ENCODE data around the gene TRIM26.

Gene TRIM26

DNA sequence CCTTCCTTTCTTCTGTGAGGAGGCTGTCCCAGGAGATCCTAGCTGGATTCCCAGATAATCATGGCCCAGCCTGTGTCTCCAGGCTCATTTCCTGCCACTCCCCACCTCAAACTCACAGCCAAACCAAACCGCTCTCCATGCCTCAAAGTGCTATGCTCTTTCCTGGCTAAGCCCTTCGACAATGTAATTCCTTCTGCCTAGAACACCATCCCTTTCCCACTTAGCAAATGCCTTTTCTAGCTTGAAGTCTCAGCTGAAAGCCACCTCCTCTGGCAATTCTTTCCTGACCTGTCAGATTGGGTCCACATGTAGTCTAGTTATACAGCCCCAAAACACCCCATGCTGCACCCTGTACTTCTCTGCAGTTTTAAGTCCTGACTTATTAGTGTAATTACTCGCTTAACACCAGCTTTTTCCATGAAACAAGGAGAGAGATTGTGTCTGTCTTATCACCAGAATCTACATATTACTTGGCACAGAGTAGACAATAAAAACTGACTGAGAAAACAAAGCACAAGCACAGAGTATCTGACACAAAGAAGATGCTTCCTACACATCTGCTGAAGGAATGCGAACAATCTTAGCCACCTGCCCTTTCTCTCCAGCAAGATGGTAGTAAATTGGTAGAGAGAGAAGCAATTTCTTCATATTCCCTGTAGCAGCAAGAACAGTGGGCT is 5.4 kb downstream of the TRIM26 start:
- Histone ChIP-seq H3K9ac (ENCODE audit: insufficient read length, low read depth) (no peak overlapping the region), H3K4me3 (ENCODE audit: insufficient read length, low read depth) (no peak overlapping the region), H3K27me3 (ENCODE audit: insufficient read depth, insufficient read length) (no peaks in the 10 kb centered on the region), H3K36me3 (ENCODE audit: insufficient read depth, insufficient read length, low read length) (peaks cover 10% of the 10 kb centered on the region), H3K4me1 (ENCODE audit: insufficient read depth, insufficient read length) (peaks cover 9% of the 10 kb centered on the region), H3K9me3 (ENCODE audit: insufficient read depth, low read length) (no peaks in the 10 kb centered on the region)
- no peak for DNase-seq (ENCODE audit: low read depth, low spot score)
- TF ChIP-seq YY1 (IDR thresholded peaks at IDR 0.05; ENCODE audit: insufficient read depth, insufficient read length), result no peak
- no peak for TF ChIP-seq ZNF274 (IDR thresholded peaks at IDR 0.05; ENCODE audit: low read depth, low read length)

DNA sequence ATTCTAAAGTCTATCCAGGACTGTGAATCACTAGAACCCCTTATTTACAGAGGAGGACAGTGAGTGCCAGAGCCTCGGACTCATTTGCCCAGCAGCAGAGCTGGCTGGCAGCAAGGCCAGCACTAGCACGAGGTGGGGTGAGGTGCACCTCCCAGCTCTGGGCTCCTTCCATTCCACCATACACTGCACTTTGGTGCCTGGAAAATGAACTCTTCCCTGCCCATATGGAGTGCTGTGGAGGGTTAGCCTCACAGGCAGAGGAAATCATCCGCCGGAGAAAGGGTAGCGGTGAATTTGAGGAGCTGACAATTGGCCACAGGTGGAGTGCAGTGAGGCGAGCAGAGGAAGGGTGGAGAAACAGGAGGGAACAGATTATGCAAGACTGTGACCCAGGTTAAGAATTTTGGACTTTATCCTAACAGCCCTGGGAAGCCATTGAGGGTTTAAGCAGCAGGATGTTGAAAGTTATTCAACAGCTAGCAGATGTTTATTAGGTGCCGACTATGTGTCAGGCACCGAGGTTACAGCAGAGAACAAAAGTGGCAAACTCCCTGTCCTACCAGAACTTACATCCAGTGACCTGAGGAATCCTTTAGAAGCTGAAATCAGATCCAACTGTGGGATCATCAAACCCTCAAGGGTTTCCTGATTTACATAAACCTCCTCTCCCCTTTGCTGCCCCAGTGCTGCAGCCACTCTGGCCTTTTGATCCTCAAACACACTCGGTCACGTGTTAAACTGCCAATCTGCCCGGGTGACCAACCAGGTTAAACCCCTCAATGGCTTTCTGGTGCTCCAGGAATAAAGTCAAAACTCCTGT is 6.2 kb downstream of the TRIM26 start:
- Histone ChIP-seq H3K9me3 (ENCODE audit: insufficient read depth, low read length) (no peaks in the 10 kb centered on the region), H3K4me3 (ENCODE audit: insufficient read length, low read depth) (no peak overlapping the region), H3K27me3 (ENCODE audit: insufficient read depth, insufficient read length) (no peaks in the 10 kb centered on the region), H3K36me3 (ENCODE audit: insufficient read depth, insufficient read length, low read length) (peaks cover 10% of the 10 kb centered on the region), H3K4me1 (ENCODE audit: insufficient read depth, insufficient read length) (peaks cover 9% of the 10 kb centered on the region), H3K9ac (ENCODE audit: insufficient read length, low read depth) (no peak overlapping the region)
- DNase-seq (ENCODE audit: low read depth, low spot score), result no peak
- TF ChIP-seq ZNF274 (IDR thresholded peaks at IDR 0.05; ENCODE audit: low read depth, low read length) (no peak), SUZ12 (IDR thresholded peaks at IDR 0.05; ENCODE audit: extremely low read depth, insufficient read depth, insufficient read length) (no peak), YY1 (IDR thresholded peaks at IDR 0.05; ENCODE audit: insufficient read depth, insufficient read length) (no peak)

DNA sequence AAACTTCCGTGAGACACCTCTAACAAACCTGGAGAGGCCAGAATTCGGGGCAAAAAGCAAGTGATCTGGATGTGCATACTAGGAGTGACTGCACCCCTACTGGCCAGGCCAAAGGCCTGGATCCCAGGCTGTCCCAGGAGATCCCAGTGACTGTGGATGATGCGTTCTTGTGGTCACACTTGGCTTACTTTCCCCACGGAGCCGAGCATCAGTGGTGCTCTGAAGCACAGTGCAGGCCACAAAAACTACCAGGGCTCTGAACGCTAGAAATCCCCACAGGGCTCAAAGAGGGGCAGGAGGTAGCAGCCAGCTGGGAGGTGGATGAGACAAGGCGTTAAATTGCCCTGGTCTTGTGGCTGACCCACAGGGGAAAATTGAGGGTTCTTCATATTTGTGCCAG is 7.1 kb downstream of the TRIM26 start:
- TF ChIP-seq ZNF274 (IDR thresholded peaks at IDR 0.05; ENCODE audit: low read depth, low read length) (no peak), YY1 (IDR thresholded peaks at IDR 0.05; ENCODE audit: insufficient read depth, insufficient read length) (no peak), SUZ12 (IDR thresholded peaks at IDR 0.05; ENCODE audit: extremely low read depth, insufficient read depth, insufficient read length) (no peak)
- no peak for DNase-seq (ENCODE audit: low read depth, low spot score)
- Histone ChIP-seq H3K4me3 (ENCODE audit: insufficient read length, low read depth) (no peak overlapping the region), H3K36me3 (ENCODE audit: insufficient read depth, insufficient read length, low read length) (peaks cover 8% of the 10 kb centered on the region), H3K9ac (ENCODE audit: insufficient read length, low read depth) (no peak overlapping the region), H3K9me3 (ENCODE audit: insufficient read depth, low read length) (no peaks in the 10 kb centered on the region), H3K4me1 (ENCODE audit: insufficient read depth, insufficient read length) (peaks cover 9% of the 10 kb centered on the region), H3K27me3 (ENCODE audit: insufficient read depth, insufficient read length) (no peaks in the 10 kb centered on the region)

DNA sequence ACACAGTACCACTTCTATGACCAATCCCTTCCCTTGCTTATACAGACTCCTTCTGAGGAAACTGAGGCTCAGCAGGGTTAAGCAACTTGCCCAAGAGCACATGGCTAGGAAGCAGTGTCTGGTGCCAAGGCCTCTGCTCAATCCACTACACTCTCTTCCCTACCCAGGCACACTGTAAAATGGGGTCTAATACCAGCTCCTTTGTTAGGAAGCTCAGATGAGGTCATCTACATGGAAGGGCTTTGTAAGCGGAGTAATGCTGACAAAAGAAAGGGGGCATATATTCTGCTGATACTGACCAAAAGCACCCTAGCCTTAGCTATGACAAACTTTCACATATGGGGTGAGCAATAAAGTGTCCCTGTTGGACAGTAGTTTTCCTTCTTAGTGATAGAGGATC is 9.1 kb downstream of the TRIM26 start:
- Histone ChIP-seq H3K27me3 (ENCODE audit: insufficient read depth, insufficient read length) (no peaks in the 10 kb centered on the region), H3K4me1 (ENCODE audit: insufficient read depth, insufficient read length) (peaks cover 9% of the 10 kb centered on the region), H3K9ac (ENCODE audit: insufficient read length, low read depth) (no peak overlapping the region), H3K4me3 (ENCODE audit: insufficient read length, low read depth) (no peak overlapping the region), H3K36me3 (ENCODE audit: insufficient read depth, insufficient read length, low read length) (peaks cover 20% of the 10 kb centered on the region), H3K9me3 (ENCODE audit: insufficient read depth, low read length) (no peaks in the 10 kb centered on the region)
- no peak for TF ChIP-seq SUZ12 (IDR thresholded peaks at IDR 0.05; ENCODE audit: extremely low read depth, insufficient read depth, insufficient read length)
- no peak for DNase-seq (ENCODE audit: low read depth, low spot score)

DNA sequence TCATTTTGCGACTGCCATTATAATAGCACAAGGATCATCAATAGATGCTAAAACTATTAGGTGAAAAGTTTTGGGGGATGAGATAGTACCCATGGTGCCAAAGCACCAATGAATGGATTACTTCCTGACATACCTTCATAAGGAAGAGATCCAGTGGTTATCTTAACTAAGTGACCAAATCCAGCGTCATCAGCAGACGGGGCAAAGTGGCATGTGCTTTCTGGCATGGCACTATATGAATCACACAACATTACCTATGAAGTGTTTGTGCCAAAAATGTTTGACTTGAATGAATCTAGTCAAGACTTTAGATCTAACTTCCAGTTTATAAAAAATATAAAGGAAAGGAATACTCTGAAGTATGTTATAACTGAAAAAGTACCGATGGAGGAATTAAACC is 10.8 kb downstream of the TRIM26 start:
- TF ChIP-seq ZNF274 (IDR thresholded peaks at IDR 0.05; ENCODE audit: low read depth, low read length) (no peak), SUZ12 (IDR thresholded peaks at IDR 0.05; ENCODE audit: extremely low read depth, insufficient read depth, insufficient read length) (no peak), YY1 (IDR thresholded peaks at IDR 0.05; ENCODE audit: insufficient read depth, insufficient read length) (no peak)
- DNase-seq (ENCODE audit: low read depth, low spot score), result no peak
- H3K27me3 ChIP-seq (ENCODE audit: insufficient read depth, insufficient read length), result no peaks in the 10 kb centered on the region
- H3K4me1 ChIP-seq (ENCODE audit: insufficient read depth, insufficient read length), result no peaks in the 10 kb centered on the region
- no peak overlapping the region for H3K9ac ChIP-seq (ENCODE audit: insufficient read length, low read depth)
- H3K4me3 ChIP-seq (ENCODE audit: insufficient read length, low read depth), result no peak overlapping the region
- H3K9me3 ChIP-seq (ENCODE audit: insufficient read depth, low read length), result no peaks in the 10 kb centered on the region
- peaks cover 33% of the 10 kb centered on the region for H3K36me3 ChIP-seq (ENCODE audit: insufficient read depth, insufficient read length, low read length)

DNA sequence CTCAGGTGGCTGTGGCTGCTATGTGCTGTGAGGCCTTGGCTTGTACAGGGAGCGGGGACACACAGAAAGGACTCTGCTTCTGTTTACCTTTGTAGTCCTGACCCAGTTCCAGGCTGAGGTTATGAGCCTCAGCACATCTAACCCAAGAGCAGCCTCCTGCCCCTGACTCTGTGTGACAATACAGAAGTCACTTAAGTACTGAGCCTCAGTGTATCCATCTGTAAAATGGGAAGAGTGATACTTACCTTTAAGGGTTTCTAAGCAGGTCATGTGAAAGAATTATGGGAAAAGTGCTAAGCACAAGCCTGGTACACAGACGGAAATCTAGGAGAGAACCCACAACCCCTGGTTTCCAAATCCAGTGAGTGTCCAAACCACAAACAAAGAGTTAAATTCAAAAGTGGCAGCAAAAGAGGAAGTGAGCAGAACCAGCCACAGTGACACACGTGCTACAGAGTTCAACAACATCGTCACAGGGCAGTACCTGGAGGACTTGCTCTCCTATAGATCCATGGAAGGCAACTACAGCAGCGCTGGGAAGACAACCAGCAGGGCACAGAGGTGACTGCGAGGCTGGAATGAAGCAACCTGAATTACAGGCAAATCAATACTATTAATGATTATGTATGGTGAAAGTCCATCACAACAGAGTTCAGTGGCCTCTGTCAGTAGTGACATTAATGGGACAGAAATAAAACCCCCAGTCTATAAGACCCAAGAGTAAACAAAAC is 12.5 kb downstream of the TRIM26 start:
- no peak for DNase-seq (ENCODE audit: low read depth, low spot score)
- TF ChIP-seq YY1 (IDR thresholded peaks at IDR 0.05; ENCODE audit: insufficient read depth, insufficient read length) (no peak), SUZ12 (IDR thresholded peaks at IDR 0.05; ENCODE audit: extremely low read depth, insufficient read depth, insufficient read length) (no peak), ZNF274 (IDR thresholded peaks at IDR 0.05; ENCODE audit: low read depth, low read length) (no peak)
- Histone ChIP-seq H3K9ac (ENCODE audit: insufficient read length, low read depth) (no peak overlapping the region), H3K36me3 (ENCODE audit: insufficient read depth, insufficient read length, low read length) (peaks cover 49% of the 10 kb centered on the region), H3K4me3 (ENCODE audit: insufficient read length, low read depth) (no peak overlapping the region), H3K4me1 (ENCODE audit: insufficient read depth, insufficient read length) (no peaks in the 10 kb centered on the region), H3K27me3 (ENCODE audit: insufficient read depth, insufficient read length) (no peaks in the 10 kb centered on the region), H3K9me3 (ENCODE audit: insufficient read depth, low read length) (no peaks in the 10 kb centered on the region)
